Immature natural killer cell (primary cell): ENCODE measurements around the gene PANX2. TPM values are rescaled to one million over a fixed set of nuclear protein-coding genes. Genes with fewer than 3 reads are reported as not detected.

ENCODE experiments used
- DNase-seq, 3 donors: peaks; one replicate each; pipeline ENCODE4 v3.0.0; 2022; ENCODE audit warnings: mixed read lengths in 1 of 3
- H3K27ac Mint-ChIP-seq, 6 donors: one replicate each; pipeline ENCODE4 v1.8.0; 2020; ENCODE audit warnings: mixed read lengths in 6 of 6, mild to moderate bottlenecking in 5 of 6, inconsistent platforms in 4 of 6, moderate library complexity in 3 of 6
- H3K27me3 Mint-ChIP-seq, 3 donors: one replicate each; pipeline ENCODE4 v1.8.0; 2020 to 2021; ENCODE audit warnings: low read depth in 3 of 3, mild to moderate bottlenecking in 3 of 3, mixed read lengths in 3 of 3, moderate library complexity in 3 of 3, inconsistent platforms in 1 of 3
- H3K36me3 Mint-ChIP-seq, 3 donors: one replicate each; pipeline ENCODE4 v1.8.0; 2020; ENCODE audit warnings: mixed read lengths in 3 of 3, inconsistent platforms in 2 of 3, mild to moderate bottlenecking in 2 of 3
- H3K4me1 Mint-ChIP-seq, 2 donors: one replicate each; pipeline ENCODE4 v1.8.0; 2020; ENCODE audit warnings: inconsistent platforms in 2 of 2, mild to moderate bottlenecking in 2 of 2, mixed read lengths in 2 of 2, moderate library complexity in 1 of 2
- H3K4me3 Mint-ChIP-seq, 5 donors: one replicate each; pipeline ENCODE4 v1.8.0; 2020; ENCODE audit warnings: mild to moderate bottlenecking in 5 of 5, mixed read lengths in 5 of 5, inconsistent platforms in 3 of 5, moderate library complexity in 3 of 5
- H3K9me3 Mint-ChIP-seq, 6 donors: one replicate each; pipeline ENCODE4 v1.8.0; 2020; ENCODE audit warnings: mild to moderate bottlenecking in 6 of 6, mixed read lengths in 6 of 6, inconsistent platforms in 4 of 6, moderate library complexity in 3 of 6
- polyA plus RNA-seq, 3 donors: library from polyadenylated mRNA; unstranded; fragments of 300-500 nt; fragmentation: Illumina TruSeq; gene quantifications; one replicate each; pipeline ENCODE4 v1.2.3, GENCODE V29; 2021

Gene PANX2
- polyA plus RNA-seq, 3 donors from 2014 or later: 0.07 TPM; not detected in 2

- no peaks in the 10 kb centered on the region for H3K9me3 Mint-ChIP-seq
- H3K27ac Mint-ChIP-seq: no peak overlapping the region
- H3K36me3 Mint-ChIP-seq: peaks cover 4 to 24% (median 11%) of the 10 kb centered on the region in 3 donors
- no peak for DNase-seq
- H3K27me3 Mint-ChIP-seq: peaks cover under 1 to 6% (median 2%) of the 10 kb centered on the region in 3 donors
- H3K4me3 Mint-ChIP-seq: no peak overlapping the region
- peaks cover 21 to 43% of the 10 kb centered on the region in 2 donors for H3K4me1 Mint-ChIP-seq
These were observed 38.0 kb downstream of the PANX2 start for GRCh38 chr22:50208430-50208938.

- Mint-ChIP-seq H3K36me3 (peaks cover 4 to 24% (median 11%) of the 10 kb centered on the region in 3 donors), H3K4me3 (peak overlapping the region in 1 of 5 donors; percentile 5), H3K9me3 (no peaks in the 10 kb centered on the region), H3K27me3 (peaks cover 1 to 6% (median 2%) of the 10 kb centered on the region in 3 donors), H3K27ac (peak overlapping the region in 5 of 6 donors; percentile 56 to 82 (median 76)), H3K4me1 (peaks cover 22 to 37% of the 10 kb centered on the region in 2 donors)
- no peak for DNase-seq
These were observed 38.7 kb downstream of the PANX2 start for GRCh38 chr22:50208939-50209892.

- Mint-ChIP-seq H3K27ac (peak overlapping the region; percentile 53 to 82 (median 73)), H3K36me3 (peaks cover 4 to 27% (median 14%) of the 10 kb centered on the region in 3 donors), H3K27me3 (peaks cover 1 to 6% (median 2%) of the 10 kb centered on the region in 3 donors), H3K9me3 (no peaks in the 10 kb centered on the region), H3K4me3 (peak overlapping the region in 1 of 5 donors; percentile 5), H3K4me1 (peaks cover 23 to 36% of the 10 kb centered on the region in 2 donors)
- peak; percentile 62 to 68 (median 67) for DNase-seq
These were observed 39.4 kb downstream of the PANX2 start for GRCh38 chr22:50209893-50210292.

GRCh38 chr22:50210378-50211139 is 40.0 kb downstream of the PANX2 start:
- no peak overlapping the region for H3K4me3 Mint-ChIP-seq
- H3K27ac Mint-ChIP-seq: no peak overlapping the region
- H3K9me3 Mint-ChIP-seq: no peaks in the 10 kb centered on the region
- H3K27me3 Mint-ChIP-seq: peaks cover 1 to 6% (median 4%) of the 10 kb centered on the region in 3 donors
- DNase-seq: no peak
- H3K4me1 Mint-ChIP-seq: peaks cover 18 to 34% of the 10 kb centered on the region in 2 donors
- H3K36me3 Mint-ChIP-seq: peaks cover 4 to 29% (median 16%) of the 10 kb centered on the region in 3 donors

- peak overlapping the region in 1 of 5 donors; percentile 18 for H3K4me3 Mint-ChIP-seq
- peak overlapping the region in 2 of 6 donors; percentile 7 to 57 for H3K27ac Mint-ChIP-seq
- H3K27me3 Mint-ChIP-seq: peaks cover 1 to 6% (median 5%) of the 10 kb centered on the region in 3 donors
- peaks cover 4 to 31% (median 16%) of the 10 kb centered on the region in 3 donors for H3K36me3 Mint-ChIP-seq
- H3K4me1 Mint-ChIP-seq: peaks cover 18 to 34% of the 10 kb centered on the region in 2 donors
- no peaks in the 10 kb centered on the region for H3K9me3 Mint-ChIP-seq
- DNase-seq: no peak
These were observed 40.6 kb downstream of the PANX2 start for GRCh38 chr22:50211147-50211546.

GRCh38 chr22:50213263-50213662 is 42.7 kb downstream of the PANX2 start:
- Mint-ChIP-seq H3K4me1 (peaks cover 14 to 34% of the 10 kb centered on the region in 2 donors), H3K27ac (peak overlapping the region in 3 of 6 donors; percentile 37 to 56 (median 45)), H3K4me3 (no peak overlapping the region), H3K27me3 (peaks cover 3 to 13% (median 6%) of the 10 kb centered on the region in 3 donors), H3K36me3 (peaks cover 4 to 32% (median 16%) of the 10 kb centered on the region in 3 donors), H3K9me3 (no peaks in the 10 kb centered on the region)
- DNase-seq: no peak

GRCh38 chr22:50215297-50216054 is 44.9 kb downstream of the PANX2 start:
- Mint-ChIP-seq H3K4me3 (no peak overlapping the region), H3K9me3 (no peaks in the 10 kb centered on the region), H3K36me3 (peaks cover 0 to 27% (median 11%) of the 10 kb centered on the region in 3 donors), H3K27ac (peak overlapping the region in 3 of 6 donors; percentile 45 to 65 (median 56)), H3K4me1 (peaks cover 10 to 27% of the 10 kb centered on the region in 2 donors), H3K27me3 (peaks cover 5 to 16% (median 8%) of the 10 kb centered on the region in 3 donors)
- no peak for DNase-seq

- peaks cover 0 to 28% (median 11%) of the 10 kb centered on the region in 3 donors for H3K36me3 Mint-ChIP-seq
- no peak overlapping the region for H3K4me3 Mint-ChIP-seq
- no peak for DNase-seq
- no peaks in the 10 kb centered on the region for H3K9me3 Mint-ChIP-seq
- peak overlapping the region in 2 of 6 donors; percentile 55 to 56 for H3K27ac Mint-ChIP-seq
- peaks cover 5 to 18% (median 8%) of the 10 kb centered on the region in 3 donors for H3K27me3 Mint-ChIP-seq
- H3K4me1 Mint-ChIP-seq: peaks cover 10 to 24% of the 10 kb centered on the region in 2 donors
These were observed 45.6 kb downstream of the PANX2 start for GRCh38 chr22:50216055-50216683.

- Mint-ChIP-seq H3K27me3 (peaks cover 5 to 18% (median 8%) of the 10 kb centered on the region in 3 donors), H3K4me1 (peaks cover 10 to 22% of the 10 kb centered on the region in 2 donors), H3K9me3 (no peaks in the 10 kb centered on the region), H3K36me3 (peaks cover 0 to 28% (median 11%) of the 10 kb centered on the region in 3 donors), H3K27ac (no peak overlapping the region), H3K4me3 (no peak overlapping the region)
- DNase-seq: no peak
These were observed 46.4 kb downstream of the PANX2 start for GRCh38 chr22:50216684-50217520.

- Mint-ChIP-seq H3K4me1 (peaks cover 10 to 15% of the 10 kb centered on the region in 2 donors), H3K27me3 (peaks cover 5 to 18% (median 8%) of the 10 kb centered on the region in 3 donors), H3K9me3 (no peaks in the 10 kb centered on the region), H3K4me3 (no peak overlapping the region), H3K36me3 (peaks cover 0 to 22% (median 8%) of the 10 kb centered on the region in 3 donors), H3K27ac (no peak overlapping the region)
- DNase-seq: no peak
These were observed 47.1 kb downstream of the PANX2 start for GRCh38 chr22:50217543-50218152.

- DNase-seq: no peak
- H3K9me3 Mint-ChIP-seq: no peaks in the 10 kb centered on the region
These were observed 47.8 kb downstream of the PANX2 start for GRCh38 chr22:50218153-50218995.

More at GRCh38 chr22:50218153-50218995, 47.8 kb downstream of the PANX2 start:
- peaks cover 3 to 18% (median 5%) of the 10 kb centered on the region in 3 donors for H3K27me3 Mint-ChIP-seq
- H3K4me1 Mint-ChIP-seq: peaks cover 5 to 7% of the 10 kb centered on the region in 2 donors
- no peak overlapping the region for H3K27ac Mint-ChIP-seq
- H3K4me3 Mint-ChIP-seq: no peak overlapping the region
- H3K36me3 Mint-ChIP-seq: peaks cover 0 to 20% (median 5%) of the 10 kb centered on the region in 3 donors
